GM21619 (cell line): ENCODE results near the gene ATRX.
"Not testable (repeated sequence)": the region's sequence is repeated elsewhere in the genome, so short reads cannot be mapped to it uniquely, and the experiment has no call there.

Experiments
- ATAC-seq: cut with Tn5 transposase; IDR thresholded peaks from one replicate; pipeline ENCODE4 v1.9.1; 2021; ENCODE audit not compliant: unreplicated experiment

The ATRX gene

GRCh38 chrX:77635373-77635772 lies 150.6 kb downstream of the ATRX start:
- ATAC-seq: no peak

GRCh38 chrX:77628294-77629025 lies 157.6 kb downstream of the ATRX start:
- ATAC-seq: no peak

- no peak for ATAC-seq
Observed at GRCh38 chrX:77622672-77623071, 163.3 kb downstream of the ATRX start.

- no peak for ATAC-seq
Observed at GRCh38 chrX:77622233-77622632, 163.8 kb downstream of the ATRX start.

- ATAC-seq: not testable (repeated sequence)
Observed at GRCh38 chrX:77621453-77621852, 164.6 kb downstream of the ATRX start.

- no peak for ATAC-seq
Observed at GRCh38 chrX:77617206-77617605, 168.8 kb downstream of the ATRX start.

- ATAC-seq: no peak
Observed at GRCh38 chrX:77603635-77604336, 182.2 kb downstream of the ATRX start.

- ATAC-seq: no peak
Observed at GRCh38 chrX:77597511-77597910, 188.5 kb downstream of the ATRX start.

- no peak for ATAC-seq
Observed at GRCh38 chrX:77597090-77597489, 188.9 kb downstream of the ATRX start.

GRCh38 chrX:77595848-77596247 lies 190.2 kb downstream of the ATRX start:
- ATAC-seq: no peak

GRCh38 chrX:77572322-77572721 lies 213.7 kb downstream of the ATRX start:
- ATAC-seq: no peak

- no peak for ATAC-seq
Observed at GRCh38 chrX:77565278-77565677, 220.7 kb downstream of the ATRX start.

GRCh38 chrX:77564823-77565222 lies 221.2 kb downstream of the ATRX start:
- ATAC-seq: no peak

- ATAC-seq: no peak
Observed at GRCh38 chrX:77561372-77561771, 224.6 kb downstream of the ATRX start.

- ATAC-seq: no peak
Observed at GRCh38 chrX:77556276-77556675, 229.7 kb downstream of the ATRX start.

GRCh38 chrX:77548751-77549150 lies 237.3 kb downstream of the ATRX start:
- ATAC-seq: no peak

GRCh38 chrX:77539778-77540177 lies 246.2 kb downstream of the ATRX start:
- ATAC-seq: not testable (repeated sequence)

GRCh38 chrX:77531261-77531660 lies 254.8 kb downstream of the ATRX start:
- not testable (repeated sequence) for ATAC-seq

- no peak for ATAC-seq
Observed at GRCh38 chrX:77528034-77528433, 258.0 kb downstream of the ATRX start.

- no peak for ATAC-seq
Observed at GRCh38 chrX:77527233-77528001, 258.6 kb downstream of the ATRX start.

- no peak for ATAC-seq
Observed at GRCh38 chrX:77519765-77520164, 266.3 kb downstream of the ATRX start.

GRCh38 chrX:77514177-77514576 lies 271.8 kb downstream of the ATRX start:
- no peak for ATAC-seq
